H9 (cell line): ENCODE results near the gene PIP4K2A. TPM values are rescaled to one million over a fixed set of nuclear protein-coding genes. Genes with fewer than 3 reads are reported as not detected.
A peak's percentile ranks its signal among the peaks of the same experiment; 100 is the strongest.

Experiments used
- DNase-seq: peaks from one replicate; pipeline ENCODE4 v3.0.0-alpha.2; 2017
- H2AFZ ChIP-seq: one replicate; pipeline ENCODE4 v1.6.1; 2013; ENCODE audit warnings: mild to moderate bottlenecking, low read length, control low read depth, moderate library complexity
- H2AK5ac ChIP-seq: 2 replicates; pipeline ENCODE4 v1.6.1; 2013; ENCODE audit warnings: low read length, control low read depth, mixed read lengths; ENCODE audit not compliant: insufficient read length
- H2BK120ac ChIP-seq: one replicate; pipeline ENCODE4 v1.6.1; 2013; ENCODE audit warnings: low read depth, mild to moderate bottlenecking, low read length, control low read depth, inconsistent platforms; ENCODE audit not compliant: poor library complexity, severe bottlenecking
- H2BK12ac ChIP-seq: 2 replicates; pipeline ENCODE4 v1.6.1; 2013; ENCODE audit warnings: low read length, control low read depth, mixed read lengths, low read depth; ENCODE audit not compliant: insufficient read length
- H2BK15ac ChIP-seq: 2 replicates; pipeline ENCODE4 v1.6.1; 2013; ENCODE audit warnings: low read depth, low read length, control low read depth
- H2BK20ac ChIP-seq: one replicate; pipeline ENCODE4 v1.6.1; 2013; ENCODE audit warnings: low read depth, mild to moderate bottlenecking, low read length, control low read depth, inconsistent platforms; ENCODE audit not compliant: poor library complexity, severe bottlenecking
- H2BK5ac ChIP-seq: 2 replicates; pipeline ENCODE4 v1.6.1; 2013; ENCODE audit warnings: low read length, control low read depth, mixed read lengths; ENCODE audit not compliant: insufficient read length
- H3K14ac ChIP-seq: 2 replicates; pipeline ENCODE4 v1.6.1; 2013; ENCODE audit warnings: low read length, control low read depth; ENCODE audit not compliant: insufficient read depth
- H3K18ac ChIP-seq: 2 replicates; pipeline ENCODE4 v1.6.1; 2013; ENCODE audit warnings: low read depth, mild to moderate bottlenecking, mixed read lengths, low read length, control low read depth; ENCODE audit not compliant: insufficient read length
- H3K23ac ChIP-seq: 2 replicates; pipeline ENCODE4 v1.6.1; 2013; ENCODE audit warnings: low read length, control low read depth, mixed read lengths, low read depth; ENCODE audit not compliant: insufficient read length
- H3K23me2 ChIP-seq: 2 replicates; pipeline ENCODE4 v1.6.1; 2013; ENCODE audit warnings: low read depth, mild to moderate bottlenecking, mixed read lengths, low read length, control low read depth; ENCODE audit not compliant: insufficient read length, poor library complexity, severe bottlenecking
- H3K27ac ChIP-seq: 2 replicates; pipeline ENCODE4 v1.5.1; 2013; ENCODE audit warnings: low read length, control low read depth, mixed read lengths, low read depth; ENCODE audit not compliant: insufficient read length
- H3K27me3 ChIP-seq: 2 replicates; pipeline ENCODE4 v1.6.1; 2013; ENCODE audit warnings: low read length, control low read depth, inconsistent platforms; ENCODE audit not compliant: insufficient read depth
- H3K4ac ChIP-seq: 2 replicates; pipeline ENCODE4 v1.6.1; 2013; ENCODE audit warnings: low read depth, mild to moderate bottlenecking, control low read depth, inconsistent platforms, low read length, moderate library complexity
- H3K4me1 ChIP-seq: 2 replicates; pipeline ENCODE4 v1.6.1; 2013; ENCODE audit warnings: low read length, control low read depth, inconsistent platforms; ENCODE audit not compliant: insufficient read depth
- H3K4me2 ChIP-seq: 2 replicates; pipeline ENCODE4 v1.6.1; 2013; ENCODE audit warnings: low read length, control low read depth, mixed read lengths; ENCODE audit not compliant: insufficient read length, insufficient read depth
- H3K56ac ChIP-seq: 2 replicates; pipeline ENCODE4 v1.6.1; 2013; ENCODE audit warnings: low read depth, mild to moderate bottlenecking, mixed read lengths, low read length, control low read depth; ENCODE audit not compliant: insufficient read length
- H3K79me1 ChIP-seq: 2 replicates; pipeline ENCODE4 v1.6.1; 2013; ENCODE audit warnings: low read depth, mild to moderate bottlenecking, moderate library complexity, low read length, control low read depth, inconsistent platforms; ENCODE audit not compliant: insufficient read depth, poor library complexity, severe bottlenecking
- H3K79me2 ChIP-seq: 2 replicates; pipeline ENCODE4 v1.6.1; 2013; ENCODE audit warnings: low read length, control low read depth, inconsistent platforms; ENCODE audit not compliant: insufficient read depth
- H3K9ac ChIP-seq: 2 replicates; pipeline ENCODE4 v1.6.1; 2013; ENCODE audit warnings: low read length, control low read depth, mixed read lengths; ENCODE audit not compliant: insufficient read length; ENCODE audit errors: extremely low read depth
- H3K9me3 ChIP-seq: one replicate; pipeline ENCODE4 v1.6.1; 2013; ENCODE audit warnings: low read depth, low read length, inconsistent platforms; ENCODE audit not compliant: control insufficient read depth
- H3T11ph ChIP-seq: one replicate; pipeline ENCODE4 v1.6.1; 2013; ENCODE audit warnings: mild to moderate bottlenecking, low read length, control low read depth, inconsistent platforms
- H4K20me1 ChIP-seq: one replicate; pipeline ENCODE4 v1.6.1; 2013; ENCODE audit not compliant: control insufficient read depth, insufficient read length, insufficient read depth
- H4K5ac ChIP-seq: 2 replicates; pipeline ENCODE4 v1.6.1; 2013; ENCODE audit warnings: low read depth, mild to moderate bottlenecking, mixed read lengths, low read length, control low read depth; ENCODE audit not compliant: insufficient read length
- H4K8ac ChIP-seq: replicated peaks from 2 replicates; pipeline ENCODE4 v1.6.1; 2013; ENCODE audit warnings: low read length, control low read depth, mixed read lengths, low read depth; ENCODE audit not compliant: insufficient read length
- H4K91ac ChIP-seq: 2 replicates; pipeline ENCODE4 v1.6.1; 2013; ENCODE audit warnings: low read depth, mild to moderate bottlenecking, moderate library complexity, mixed read lengths, low read length, control low read depth; ENCODE audit not compliant: insufficient read length
- H3K27ac Mint-ChIP-seq, 3 experiments: 2 replicates in 2 of 3; 3 replicates in 1 of 3; pipeline ENCODE4 v1.8.0; 2020 to 2021; ENCODE audit warnings: mixed read lengths in 3 of 3, mild to moderate bottlenecking in 1 of 3, moderate library complexity in 1 of 3
- H3K27me3 Mint-ChIP-seq: 2 replicates; pipeline ENCODE4 v1.8.0; 2021; ENCODE audit warnings: low read depth, mild to moderate bottlenecking, moderate library complexity, mixed read lengths
- H3K36me3 Mint-ChIP-seq, 3 experiments: 2 replicates in 2 of 3; 3 replicates in 1 of 3; pipeline ENCODE4 v1.8.0; 2020 to 2021; ENCODE audit warnings: low read depth in 3 of 3, mixed read lengths in 3 of 3; ENCODE audit not compliant: insufficient read depth in 1 of 3
- H3K4me1 Mint-ChIP-seq, 2 experiments: 2 replicates each; pipeline ENCODE4 v1.8.0; 2020; ENCODE audit warnings: mixed read lengths in 2 of 2
- H3K4me3 Mint-ChIP-seq, 2 experiments: 2 replicates in 1 of 2; 3 replicates in 1 of 2; pipeline ENCODE4 v1.8.0; 2020 to 2021; ENCODE audit warnings: mild to moderate bottlenecking in 2 of 2, mixed read lengths in 2 of 2, moderate library complexity in 1 of 2
- H3K9me3 Mint-ChIP-seq, 2 experiments: 2 replicates in 1 of 2; 3 replicates in 1 of 2; pipeline ENCODE4 v1.8.0; 2020; ENCODE audit warnings: mild to moderate bottlenecking in 2 of 2, mixed read lengths in 2 of 2, moderate library complexity in 1 of 2
- WGBS: extraction: QIAGEN DNeasy Blood & Tissue Kit; methylation state at CpG from one replicate; pipeline ENCODE4 v1.1.7; 2013; ENCODE audit warnings: missing lambda C conversion rate, low lambda C conversion rate, mixed read lengths; ENCODE audit not compliant: insufficient read length; ENCODE audit errors: extremely low coverage; 5-methylcytosine and 5-hydroxymethylcytosine counted together
- total RNA-seq: library from RNA; stranded (reverse); gene quantifications from 2 replicates; pipeline ENCODE4 v1.2.1, GENCODE V29; 2021
- TF ChIP-seq, protein P1 (sequence below): fragments of 200-600 bp; sonication (generic); conservative IDR thresholded peaks from 3 replicates; pipeline ENCODE4 v1.8.0; 2021; ENCODE audit warnings: antibody characterized with exemption, mild to moderate bottlenecking

Gene PIP4K2A
- total RNA-seq, 1 experiment from 2014 or later = 33.6 TPM

DNA sequence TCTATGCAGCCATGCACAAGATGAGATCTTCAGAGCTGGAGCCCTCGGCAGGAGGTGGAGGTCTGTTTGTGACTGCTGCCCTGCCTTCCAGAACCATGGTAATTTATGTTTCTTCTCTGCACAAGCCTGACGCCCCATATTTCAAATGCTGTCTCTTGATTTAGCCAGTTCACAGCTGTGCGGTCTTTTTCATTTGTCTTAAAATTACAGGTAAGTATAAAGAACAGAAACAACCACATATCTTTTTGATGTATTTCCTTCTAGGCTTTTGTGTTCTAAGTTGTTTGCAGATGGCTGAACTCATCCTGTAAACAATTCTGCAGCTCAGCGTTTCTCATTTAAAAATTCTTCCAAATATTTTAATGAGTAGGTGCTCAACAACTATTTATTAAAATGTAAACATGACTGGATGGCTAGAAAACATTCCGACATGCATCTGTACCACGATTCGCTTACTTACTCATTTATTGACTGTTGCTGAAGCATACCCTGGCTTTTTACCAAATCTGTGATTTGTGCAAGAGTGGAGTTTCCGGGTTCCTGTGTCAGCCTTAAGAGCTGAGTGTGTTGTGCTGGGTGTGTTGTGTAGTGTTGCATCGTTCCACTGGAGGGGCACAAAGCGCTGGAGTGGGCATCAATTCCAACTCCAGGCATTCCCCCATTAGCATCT, 58.9 kb downstream of the PIP4K2A start:
- TF ChIP-seq, protein P1, sequence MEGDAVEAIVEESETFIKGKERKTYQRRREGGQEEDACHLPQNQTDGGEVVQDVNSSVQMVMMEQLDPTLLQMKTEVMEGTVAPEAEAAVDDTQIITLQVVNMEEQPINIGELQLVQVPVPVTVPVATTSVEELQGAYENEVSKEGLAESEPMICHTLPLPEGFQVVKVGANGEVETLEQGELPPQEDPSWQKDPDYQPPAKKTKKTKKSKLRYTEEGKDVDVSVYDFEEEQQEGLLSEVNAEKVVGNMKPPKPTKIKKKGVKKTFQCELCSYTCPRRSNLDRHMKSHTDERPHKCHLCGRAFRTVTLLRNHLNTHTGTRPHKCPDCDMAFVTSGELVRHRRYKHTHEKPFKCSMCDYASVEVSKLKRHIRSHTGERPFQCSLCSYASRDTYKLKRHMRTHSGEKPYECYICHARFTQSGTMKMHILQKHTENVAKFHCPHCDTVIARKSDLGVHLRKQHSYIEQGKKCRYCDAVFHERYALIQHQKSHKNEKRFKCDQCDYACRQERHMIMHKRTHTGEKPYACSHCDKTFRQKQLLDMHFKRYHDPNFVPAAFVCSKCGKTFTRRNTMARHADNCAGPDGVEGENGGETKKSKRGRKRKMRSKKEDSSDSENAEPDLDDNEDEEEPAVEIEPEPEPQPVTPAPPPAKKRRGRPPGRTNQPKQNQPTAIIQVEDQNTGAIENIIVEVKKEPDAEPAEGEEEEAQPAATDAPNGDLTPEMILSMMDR = no peak
- H4K91ac ChIP-seq = no peak overlapping the region
- Mint-ChIP-seq H3K9me3 (no peaks in the 10 kb centered on the region), H3K27me3 (no peaks in the 10 kb centered on the region), H3K4me3 (peak overlapping the region in 1 of 2 experiments; percentile 8; a peak in 1 of 5 replicates), H3K36me3 (peaks cover 0 to 4% (median 0%) of the 10 kb centered on the region in 3 experiments; a peak in 3 of 7 replicates), H3K27ac (peak overlapping the region in 1 of 3 experiments; percentile 88; a peak in 3 of 7 replicates), H3K4me1 (peaks cover 41 to 61% of the 10 kb centered on the region in 2 experiments)
- H3K27me3 ChIP-seq = no peaks in the 10 kb centered on the region
- H3K18ac ChIP-seq = no peak overlapping the region
- no peak overlapping the region for H3K4me2 ChIP-seq
- peaks cover 8% of the 10 kb centered on the region for H3K4me1 ChIP-seq
- no peak for DNase-seq
- H2BK12ac ChIP-seq = no peak overlapping the region
- no peak overlapping the region for H3T11ph ChIP-seq
- no CpG with 5 or more reads among the region's 10 CpGs for WGBS
- H3K9me3 ChIP-seq = no peaks in the 10 kb centered on the region
- no peak overlapping the region for H2BK120ac ChIP-seq
- no peak overlapping the region for H3K27ac ChIP-seq
- no peak overlapping the region for H3K14ac ChIP-seq
- H2BK15ac ChIP-seq = no peak overlapping the region
- no peaks in the 10 kb centered on the region for H3K23me2 ChIP-seq
- H4K5ac ChIP-seq = no peak overlapping the region
- H2AK5ac ChIP-seq = no peak overlapping the region
- H3K9ac ChIP-seq = no peak overlapping the region
- H4K8ac ChIP-seq = no peak overlapping the region
- peaks cover 4% of the 10 kb centered on the region; the same call in 1 of the 2 replicates for H3K79me2 ChIP-seq
- H2BK5ac ChIP-seq = no peak overlapping the region
- no peak overlapping the region for H3K23ac ChIP-seq
- H4K20me1 ChIP-seq = no peaks in the 10 kb centered on the region
- H3K79me1 ChIP-seq = peaks cover 3% of the 10 kb centered on the region
- no peak overlapping the region for H3K4ac ChIP-seq
- H3K56ac ChIP-seq = no peak overlapping the region
- H2BK20ac ChIP-seq = no peak overlapping the region
- H2AFZ ChIP-seq = no peak overlapping the region
